GM18867 (cell line): ENCODE results near the gene HECW1.
"Not testable (repeated sequence)": the region's sequence is repeated elsewhere in the genome, so short reads cannot be mapped to it uniquely, and the experiment has no call there.

Source experiments
- ATAC-seq: cut with Tn5 transposase; IDR thresholded peaks from one replicate; pipeline ENCODE4 v1.9.1; 2021; ENCODE audit warnings: mild to moderate bottlenecking, moderate library complexity; ENCODE audit not compliant: unreplicated experiment

HECW1 gene

DNA sequence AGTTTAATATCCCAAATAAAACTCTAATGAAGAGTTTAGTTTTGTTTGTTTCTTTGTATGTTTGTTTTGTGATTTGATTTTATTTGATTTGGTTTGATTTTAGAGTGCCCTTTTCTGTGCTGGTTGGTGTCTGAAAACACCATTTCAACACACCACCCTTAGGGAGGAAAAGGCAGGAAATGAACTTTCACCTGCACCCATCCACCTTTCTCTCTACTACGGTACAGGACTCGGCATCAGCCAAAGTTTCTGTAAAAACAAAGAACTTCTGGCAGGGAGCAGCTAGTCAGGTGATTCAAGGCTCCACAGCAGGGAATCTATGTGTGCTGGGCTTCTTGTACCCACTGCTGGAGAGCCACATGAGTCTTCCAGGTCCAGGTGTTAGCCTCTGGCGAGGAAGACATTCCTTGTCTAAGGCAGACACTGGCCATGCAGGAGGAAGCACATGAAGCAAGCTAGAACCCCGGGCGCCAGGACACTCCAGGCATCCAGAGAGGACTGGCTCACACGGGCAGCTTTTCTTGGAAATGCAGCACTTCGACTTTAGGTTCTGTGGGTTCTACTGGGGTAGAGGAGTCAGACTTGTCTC, 448.4 kb downstream of the HECW1 start:
- ATAC-seq, result no peak

DNA sequence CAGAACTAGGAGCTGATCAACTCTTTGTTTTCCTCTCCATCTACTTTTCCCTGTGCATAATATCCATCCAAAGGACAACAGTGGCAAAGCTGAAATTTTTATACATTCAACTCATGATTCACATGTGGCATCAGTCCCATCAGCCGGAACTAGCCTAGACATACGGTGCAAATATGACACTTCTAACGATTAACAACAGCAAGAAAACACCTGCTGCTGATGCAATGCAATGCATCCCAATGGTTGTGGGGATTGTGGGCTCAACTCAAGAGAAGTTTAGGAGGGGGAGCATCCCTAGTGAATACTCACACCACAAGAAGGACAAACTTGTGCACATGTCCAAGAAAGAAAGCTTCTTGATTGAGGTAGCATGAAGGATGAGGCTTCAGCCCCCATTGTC, 449.9 kb downstream of the HECW1 start:
- ATAC-seq, result no peak

DNA sequence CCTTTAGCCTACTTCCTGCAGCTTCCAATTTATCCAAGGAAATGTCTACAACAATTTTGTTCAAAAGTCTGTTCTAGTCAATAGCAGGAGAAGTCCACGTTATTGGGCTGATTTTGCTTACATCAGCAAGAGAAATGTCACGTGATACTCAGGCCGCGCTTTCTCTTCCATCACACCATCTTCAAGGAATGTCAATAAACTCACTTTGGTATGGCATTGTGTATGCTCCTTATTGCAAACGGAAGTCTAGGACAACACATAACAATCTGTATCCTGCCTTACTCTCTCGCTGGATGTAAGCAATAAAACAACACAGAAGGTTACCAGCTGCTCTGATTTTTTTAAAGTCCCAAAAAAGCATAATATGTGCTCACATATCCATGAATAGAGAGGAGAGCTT, 453.3 kb downstream of the HECW1 start:
- ATAC-seq, result no peak

DNA sequence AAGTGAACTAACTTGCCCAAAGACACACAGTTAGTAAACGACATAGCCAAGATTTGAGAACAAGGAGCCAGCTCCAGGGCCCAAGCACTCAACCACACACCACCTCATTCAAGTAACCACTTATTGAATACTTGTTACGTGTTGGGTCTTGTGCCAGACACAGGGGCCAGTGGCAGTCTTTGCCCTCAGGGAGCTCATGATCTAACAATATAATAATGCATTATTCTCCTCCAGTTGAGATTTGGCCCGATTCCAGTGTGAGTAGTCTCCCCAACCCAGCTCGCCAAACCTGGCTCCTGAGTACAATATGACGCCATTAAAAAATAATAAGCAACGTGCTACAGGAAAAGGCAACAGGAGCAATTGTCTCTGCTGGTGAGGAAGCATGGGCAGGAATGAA, 456.1 kb downstream of the HECW1 start:
- ATAC-seq, result no peak

DNA sequence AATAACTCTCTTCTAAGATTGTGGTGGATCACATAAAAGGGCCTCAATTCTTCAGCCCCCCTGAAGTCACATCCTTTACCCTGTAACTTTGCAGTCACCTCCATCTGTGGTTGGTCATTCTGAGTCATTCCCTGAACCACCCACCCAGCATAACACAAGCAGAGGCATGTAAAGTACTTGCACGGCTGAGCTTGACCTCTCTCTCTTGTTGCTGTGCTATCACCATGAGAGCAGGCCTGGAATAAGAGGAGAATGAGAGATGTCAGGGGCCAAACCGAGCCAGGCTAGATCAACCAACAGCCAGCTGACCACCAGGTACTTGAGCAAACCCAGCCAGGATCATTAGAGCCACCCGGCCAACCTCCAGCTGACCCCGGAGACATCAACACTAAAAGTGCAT, 457.0 kb downstream of the HECW1 start:
- ATAC-seq, result peak; percentile 76

DNA sequence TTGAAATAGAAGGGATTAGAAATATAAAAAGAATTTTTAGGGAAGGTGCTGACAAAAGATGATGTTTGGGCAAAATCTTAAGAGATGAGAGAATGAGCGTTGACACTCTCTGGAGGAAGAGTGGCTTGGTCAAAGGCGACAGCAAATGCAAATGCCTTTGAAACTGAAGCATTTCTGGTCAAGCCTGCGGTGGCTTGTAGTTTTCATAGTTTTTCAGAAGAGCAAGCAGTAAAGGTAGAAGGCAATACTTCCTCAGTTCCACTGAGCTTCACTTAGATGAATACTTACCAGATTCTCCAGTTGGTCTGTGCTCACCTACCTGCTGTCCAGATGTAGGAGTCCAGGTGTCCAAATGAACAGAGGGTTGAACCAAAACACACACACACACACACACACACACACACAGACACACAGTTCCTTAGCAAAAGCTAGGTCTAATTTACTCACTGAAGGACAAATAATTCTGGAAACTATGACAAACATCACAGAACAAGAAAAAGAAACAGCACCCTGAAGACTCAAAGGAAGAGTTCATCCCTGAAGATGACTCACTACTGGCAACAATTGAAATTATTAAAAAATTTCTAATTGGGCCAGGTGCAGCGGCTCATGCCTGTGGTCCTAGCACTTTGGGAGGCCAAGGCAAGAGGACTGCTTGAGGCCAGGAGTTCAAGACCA, 458.4 kb downstream of the HECW1 start:
- peak; percentile 83 for ATAC-seq

DNA sequence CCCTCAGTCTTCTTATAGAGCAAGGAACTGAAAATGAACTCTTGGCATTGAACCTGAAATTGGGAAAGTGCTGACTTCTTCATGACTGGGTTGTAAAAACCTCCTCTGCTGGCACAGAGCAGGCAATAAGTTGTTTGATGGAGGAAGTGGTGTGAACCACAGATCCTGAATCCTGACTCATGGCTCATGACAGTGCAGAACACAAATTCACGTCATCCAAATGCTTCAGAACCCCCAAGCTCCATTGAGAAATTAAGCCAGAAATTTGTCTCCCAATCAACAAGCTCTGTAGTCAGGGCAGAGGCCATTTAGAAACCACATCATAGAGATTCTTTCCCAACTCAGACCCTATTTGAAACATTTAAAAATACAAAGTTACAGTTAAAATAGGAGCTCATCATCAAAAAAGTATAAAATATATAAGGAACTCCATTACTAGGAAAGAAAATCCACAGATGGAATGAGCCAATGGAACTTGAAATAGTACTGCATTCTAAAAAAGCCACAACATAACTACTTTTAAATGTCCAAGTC, 460.1 kb downstream of the HECW1 start:
- peak; percentile 23 for ATAC-seq

DNA sequence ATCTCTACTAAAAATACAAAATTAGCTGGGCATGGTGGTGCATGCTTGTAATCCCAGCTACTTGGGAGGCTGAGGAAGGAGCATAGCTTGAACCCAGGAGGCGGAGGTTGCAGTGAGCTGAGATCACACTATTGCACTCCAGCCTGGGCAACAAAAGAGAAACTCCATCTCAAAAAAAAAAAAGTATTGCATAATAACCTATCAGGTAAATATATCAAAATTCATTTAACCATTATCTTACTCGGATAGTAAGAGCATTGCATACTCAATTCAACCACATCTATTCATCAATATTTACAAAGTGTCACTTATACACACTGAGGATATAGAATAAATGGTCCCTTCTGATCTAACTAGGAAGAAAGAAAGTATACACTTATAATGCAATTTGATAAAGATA, 461.4 kb downstream of the HECW1 start:
- ATAC-seq, result not testable (repeated sequence)

DNA sequence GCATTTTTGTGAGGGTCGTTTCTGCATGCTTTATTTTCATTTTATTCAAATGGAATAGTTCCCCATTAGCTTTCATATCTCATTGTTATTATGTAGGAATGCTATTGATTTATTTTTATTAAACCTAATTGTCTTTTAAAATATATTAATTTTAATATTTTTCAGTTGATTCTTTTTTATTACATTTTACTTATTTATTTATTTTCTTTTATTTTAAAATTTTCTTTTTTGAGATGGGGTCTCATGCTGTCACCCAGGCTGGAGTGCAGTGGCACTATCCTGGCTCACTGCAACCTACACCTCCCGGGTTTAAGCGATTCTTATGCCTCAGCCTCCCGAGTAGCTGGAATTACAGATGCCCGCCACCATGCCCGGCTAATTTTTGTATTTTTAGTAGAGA, 463.1 kb downstream of the HECW1 start:
- no peak for ATAC-seq

DNA sequence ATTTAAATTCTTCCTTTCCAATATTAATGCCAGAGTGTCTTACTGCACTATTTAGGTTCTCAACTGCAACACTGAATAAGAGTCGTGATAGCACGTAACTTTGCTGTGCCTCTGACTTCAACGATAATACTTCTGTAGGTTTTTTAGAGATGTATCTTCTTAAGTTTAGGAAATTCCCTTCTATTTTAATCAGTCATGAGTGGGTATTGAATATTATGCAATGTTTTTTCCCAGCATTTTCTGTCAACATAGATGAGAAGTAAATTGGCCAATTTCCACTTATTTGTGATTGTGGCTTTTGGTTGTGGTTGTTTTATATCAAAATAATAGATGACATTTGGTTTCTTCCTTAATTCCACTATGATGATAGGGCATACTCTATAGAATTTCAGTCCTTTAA, 463.8 kb downstream of the HECW1 start:
- no peak for ATAC-seq

DNA sequence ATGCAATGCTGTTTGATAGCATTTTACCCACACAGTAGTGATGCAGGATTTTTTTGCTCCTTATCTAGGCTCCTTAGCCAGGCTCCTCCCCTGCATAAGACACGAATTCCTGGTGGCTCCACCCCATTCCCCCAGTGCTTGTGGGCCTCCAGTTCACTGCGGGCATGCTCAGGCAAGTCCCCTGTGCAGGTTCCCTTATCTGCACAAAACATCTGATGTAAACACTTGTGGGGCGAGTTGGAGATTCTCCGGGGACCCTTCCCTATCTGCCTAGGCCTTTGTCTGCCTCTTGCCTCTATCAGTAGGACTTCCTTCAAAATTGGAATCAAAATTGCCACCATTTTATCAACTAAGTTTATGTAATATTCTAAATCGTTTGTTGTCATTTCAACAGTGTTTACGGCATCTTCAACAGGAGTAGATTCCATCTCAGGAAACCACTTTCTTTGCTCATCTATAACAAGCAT, 465.1 kb downstream of the HECW1 start:
- ATAC-seq, result no peak

DNA sequence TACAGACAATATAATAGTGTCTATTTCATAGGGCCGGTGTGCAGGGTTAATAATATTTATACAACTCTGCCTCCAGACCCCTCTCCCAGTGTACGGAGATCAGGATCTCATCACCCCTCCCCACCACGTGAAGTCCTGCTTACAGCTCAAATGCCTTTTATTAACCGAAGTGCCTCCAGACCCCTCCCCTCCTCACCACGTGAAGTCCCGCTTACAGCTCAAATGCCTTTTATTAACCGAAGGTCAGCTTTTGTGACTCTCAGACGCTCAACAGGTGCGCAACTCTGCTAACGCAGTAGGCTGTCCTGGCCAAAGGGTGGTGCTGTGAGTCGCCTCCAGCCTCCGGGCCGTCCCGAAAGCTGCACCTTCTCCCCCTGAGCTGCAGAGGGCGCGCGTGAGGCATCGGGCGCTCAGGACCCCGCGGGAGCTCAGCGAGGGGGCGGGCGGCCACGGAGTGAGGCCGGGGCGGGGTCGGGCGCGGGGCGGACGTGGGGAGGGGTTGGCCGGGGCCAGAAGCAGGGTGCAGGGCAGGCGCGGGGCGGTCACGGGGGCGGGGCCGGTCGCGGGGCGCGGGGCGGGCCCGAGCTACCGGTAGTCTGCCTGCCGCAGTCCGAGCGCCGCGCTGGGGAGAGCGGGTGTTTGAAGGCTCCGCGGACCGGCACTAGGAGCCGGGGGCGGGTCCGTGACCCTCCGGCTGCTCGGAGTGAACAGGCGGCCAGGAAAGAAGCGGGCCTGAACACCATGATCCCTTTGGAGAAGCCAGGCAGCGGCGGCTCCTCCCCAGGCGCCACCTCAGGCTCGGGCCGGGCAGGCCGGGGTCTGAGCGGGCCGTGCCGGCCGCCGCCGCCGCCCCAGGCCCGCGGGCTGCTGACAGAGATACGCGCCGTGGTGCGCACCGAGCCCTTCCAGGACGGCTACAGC, 470.3 kb downstream of the HECW1 start, which contains the start of gene STK17A:
Gene STK17A (plus strand): TSS at position 606 of the 921 bp plus-strand sequence. CDS start 136 bp downstream, at position 742.
- ATAC-seq, result peak; percentile 70

DNA sequence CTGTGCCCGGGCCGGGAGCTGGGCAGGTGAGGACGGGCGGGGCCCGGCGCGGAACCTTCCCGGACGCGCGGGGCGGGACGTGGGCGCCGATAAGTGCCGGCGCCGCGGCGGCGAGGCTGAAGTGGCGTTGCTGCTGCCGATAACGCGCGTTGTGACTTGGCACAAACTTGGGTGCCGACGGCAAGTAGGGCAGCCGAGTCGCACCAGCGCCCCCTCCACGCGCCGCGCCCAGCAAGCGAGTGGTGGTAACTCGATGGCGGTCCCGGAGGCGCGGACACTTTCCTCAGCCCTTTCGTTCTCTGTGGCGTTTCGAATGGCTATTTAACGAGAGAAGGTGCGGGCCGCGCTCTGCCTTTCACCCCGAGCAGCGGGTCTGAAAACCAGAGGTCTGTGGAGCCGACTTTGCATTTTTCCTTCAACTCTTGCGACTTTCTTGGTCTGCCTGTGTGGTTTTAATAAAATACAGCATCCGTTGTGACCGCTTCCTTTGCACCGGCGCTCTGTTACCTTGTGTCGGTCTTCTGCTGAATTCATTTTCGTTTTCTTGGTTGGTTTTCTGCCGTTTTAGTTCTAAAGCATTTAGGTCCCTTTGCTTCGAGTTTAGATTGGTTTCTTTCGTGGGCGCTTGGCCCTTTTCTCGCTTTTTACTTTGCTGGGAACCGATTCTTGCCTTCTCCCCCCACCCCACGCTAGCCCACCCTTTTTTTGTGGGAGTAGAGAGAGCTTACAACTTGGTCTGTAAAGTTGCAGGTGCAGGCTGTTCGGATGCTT, 471.2 kb downstream of the HECW1 start:
- peak; percentile 25 for ATAC-seq

DNA sequence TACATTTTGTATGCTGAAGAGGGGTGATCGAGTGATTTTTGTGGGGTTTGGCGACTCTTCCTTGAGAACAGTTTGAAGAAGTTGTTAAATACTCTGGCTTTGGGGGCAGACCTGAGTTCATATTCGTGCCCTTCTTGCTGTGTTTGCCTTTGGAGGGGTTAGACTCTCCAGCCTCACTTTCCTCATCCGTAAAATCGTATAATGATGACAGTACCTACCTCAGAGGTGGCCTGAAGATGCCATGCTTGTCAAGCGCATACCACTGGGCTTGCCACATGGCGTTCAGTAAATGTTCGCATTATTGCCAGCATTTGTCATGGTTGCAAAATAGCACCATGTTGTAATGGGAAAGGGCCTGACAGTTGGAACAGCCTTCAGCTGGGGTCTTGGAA, 471.7 kb downstream of the HECW1 start:
- no peak for ATAC-seq

DNA sequence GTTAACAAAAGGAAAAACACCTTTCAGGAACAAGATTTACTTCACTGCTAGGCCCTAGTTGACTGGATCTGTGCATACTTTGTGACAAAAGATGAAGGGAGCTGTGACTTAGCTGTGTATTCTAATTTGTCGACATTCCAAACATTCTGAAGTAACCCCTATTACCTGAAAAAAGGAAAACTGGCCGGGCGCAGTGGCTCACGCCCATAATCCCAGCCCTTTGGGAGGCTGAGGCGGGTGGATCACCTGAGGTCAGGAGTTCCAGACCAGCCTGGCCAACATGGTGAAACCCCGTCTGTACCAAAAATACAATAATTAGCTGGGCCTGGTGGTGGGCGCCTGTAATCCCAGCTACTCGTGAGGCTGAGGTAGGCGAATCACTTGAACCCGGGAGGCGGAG, 472.3 kb downstream of the HECW1 start:
- ATAC-seq, result not testable (repeated sequence)

DNA sequence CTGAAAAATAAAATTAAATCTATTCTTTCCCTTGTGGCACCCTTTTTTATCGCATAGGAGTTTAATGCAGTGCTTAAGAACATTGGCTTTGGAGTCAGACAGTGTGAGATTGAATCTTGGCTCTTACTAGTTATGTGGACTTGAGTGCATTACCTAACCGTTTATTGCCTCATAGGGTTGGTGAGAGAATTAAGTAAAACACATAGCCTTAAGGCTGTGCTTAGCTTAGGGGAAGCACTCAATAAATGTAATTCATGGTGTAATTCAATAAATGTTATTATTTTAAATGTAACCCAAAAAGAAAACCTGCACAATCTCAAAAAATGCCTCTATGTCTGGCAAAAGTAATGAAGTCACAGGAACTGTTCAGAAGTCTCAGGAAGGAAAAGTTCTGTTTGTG, 473.1 kb downstream of the HECW1 start:
- no peak for ATAC-seq

DNA sequence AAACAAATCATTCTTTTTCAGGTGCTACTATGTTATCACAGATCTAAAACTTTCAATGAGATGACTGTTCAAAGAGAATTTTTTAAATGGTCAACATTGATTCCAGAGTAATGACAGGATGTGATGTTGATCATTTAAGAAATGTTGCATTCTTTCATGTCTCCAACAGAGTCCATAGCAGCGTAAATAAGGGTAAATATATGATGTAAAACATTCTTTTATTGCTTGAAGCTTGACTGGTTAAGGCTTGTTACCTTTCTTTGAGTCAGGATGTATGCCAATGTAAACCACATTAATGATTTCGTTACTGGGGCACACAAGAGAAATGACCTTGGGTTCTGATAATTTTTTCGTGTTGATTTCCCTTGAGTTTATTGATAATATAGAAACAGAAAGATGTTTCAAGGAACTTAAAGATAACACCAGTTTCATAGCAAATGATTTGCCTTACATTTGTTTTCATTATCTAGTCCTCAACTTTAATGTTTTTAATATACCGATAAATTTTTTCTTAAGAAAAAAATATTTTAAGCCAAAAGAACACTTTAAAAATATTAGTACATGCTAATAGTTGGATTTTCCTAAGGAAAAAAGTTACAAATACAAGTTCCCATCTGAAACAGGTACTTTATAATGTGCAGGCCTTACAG, 473.9 kb downstream of the HECW1 start:
- no peak for ATAC-seq

DNA sequence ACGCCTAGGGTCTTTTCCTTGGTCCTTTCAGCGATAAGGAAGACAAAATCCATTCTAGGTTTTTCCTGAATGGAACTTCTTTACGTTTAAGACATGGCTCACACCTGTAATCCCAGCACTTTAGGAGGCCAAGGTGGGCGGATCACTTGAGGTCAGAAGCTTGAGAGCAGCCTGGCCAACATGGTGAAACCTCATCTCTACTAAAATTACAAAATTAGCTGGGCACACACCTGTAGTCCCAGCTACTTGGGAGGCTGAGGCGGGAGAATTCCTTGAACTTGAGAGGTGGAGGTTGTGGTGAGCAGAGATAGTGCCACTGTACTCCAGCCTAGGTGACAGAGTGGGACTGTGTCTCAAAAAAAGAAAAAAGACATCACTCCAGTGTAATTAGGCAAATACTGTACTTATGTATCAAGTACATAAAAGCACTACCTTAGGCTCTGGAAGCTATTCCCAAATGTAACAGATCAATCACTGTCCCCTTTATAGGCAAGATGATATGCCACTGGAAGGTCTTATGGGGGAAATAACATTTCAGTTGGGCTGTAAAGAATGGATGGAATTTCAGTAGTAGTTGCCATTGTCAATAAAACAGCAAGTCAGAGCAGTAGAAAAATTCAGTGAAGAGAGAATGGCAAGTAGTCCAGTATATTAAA, 476.2 kb downstream of the HECW1 start:
- no peak for ATAC-seq

DNA sequence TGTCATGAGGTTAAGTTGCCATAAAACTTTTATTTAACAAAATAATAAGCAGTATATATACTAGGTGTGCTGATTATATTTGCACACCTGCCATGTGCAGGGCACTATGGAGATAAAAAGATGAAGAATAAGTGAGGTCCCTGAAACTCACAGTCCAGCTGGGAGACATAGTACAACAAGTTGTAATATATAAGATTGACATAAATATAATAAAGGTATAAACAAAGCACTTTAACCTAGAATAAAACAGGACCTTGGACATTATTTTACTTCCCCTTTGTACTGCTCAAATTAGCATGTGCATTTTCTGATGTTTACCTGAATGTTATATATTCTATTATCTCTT, 476.7 kb downstream of the HECW1 start:
- no peak for ATAC-seq

DNA sequence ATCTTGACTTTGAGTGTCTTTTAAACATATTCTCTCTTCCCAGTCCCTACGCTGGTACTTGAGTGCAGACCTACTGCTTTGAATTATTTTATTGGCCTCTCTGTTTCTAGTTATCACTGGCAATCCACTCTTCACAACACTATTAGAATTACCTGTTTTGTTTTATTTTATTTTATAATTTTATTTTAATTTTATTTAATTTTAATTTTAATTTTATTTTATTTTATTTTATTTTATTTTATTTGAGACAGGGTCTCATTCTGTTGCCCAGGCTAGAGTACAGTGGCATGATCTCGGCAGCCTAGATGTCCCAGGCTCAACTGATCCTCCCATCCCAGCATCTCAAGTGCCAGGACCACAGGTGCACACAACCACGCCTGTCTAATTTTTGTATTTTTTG, 477.3 kb downstream of the HECW1 start:
- no peak for ATAC-seq
